Astrocyte (in vitro differentiated cells and primary cell): ENCODE measurements around the gene SLC27A3. TPM values are rescaled to one million over a fixed set of nuclear protein-coding genes. Genes with fewer than 3 reads are reported as not detected.

ENCODE experiments used
- DNase-seq: peaks from one replicate; pipeline ENCODE4 v3.0.0-alpha.2; 2010; ENCODE audit warnings: low read depth
- FAIRE-seq: peaks from 2 replicates; lab custom pipeline; 2011; peaks lifted over from hg19 to GRCh38; lab: Jason Lieb, UNC
- H2AFZ ChIP-seq: 2 replicates; pipeline ENCODE4 v1.6.0; 2012; ENCODE audit warnings: low read depth, low read length, inconsistent platforms
- H3K27ac ChIP-seq: 2 replicates; pipeline ENCODE4 v1.5.1; 2011; ENCODE audit warnings: low read depth, low read length, inconsistent platforms
- H3K27me3 ChIP-seq: 2 replicates; pipeline ENCODE4 v1.6.0; 2011; ENCODE audit warnings: low read length, inconsistent platforms; ENCODE audit not compliant: insufficient read depth
- H3K36me3 ChIP-seq: 2 replicates; pipeline ENCODE4 v1.5.1; 2011; ENCODE audit warnings: low read length, inconsistent platforms; ENCODE audit not compliant: insufficient read depth
- H3K4me1 ChIP-seq: 2 replicates; pipeline ENCODE4 v1.5.1; 2011; ENCODE audit warnings: low read length, inconsistent platforms; ENCODE audit not compliant: insufficient read depth
- H3K4me2 ChIP-seq: 2 replicates; pipeline ENCODE4 v1.6.0; 2012; ENCODE audit warnings: low read length, inconsistent platforms
- H3K4me3 ChIP-seq: 2 replicates; pipeline ENCODE4 v1.5.1; 2011; ENCODE audit warnings: low read depth, mild to moderate bottlenecking, low read length, inconsistent platforms; ENCODE audit not compliant: insufficient read depth
- H3K79me2 ChIP-seq: 2 replicates; pipeline ENCODE4 v1.6.0; 2012; ENCODE audit warnings: mild to moderate bottlenecking, low read length, inconsistent platforms; ENCODE audit not compliant: insufficient read depth
- H3K9ac ChIP-seq: 2 replicates; pipeline ENCODE4 v1.6.0; 2012; ENCODE audit warnings: mild to moderate bottlenecking, low read length, inconsistent platforms
- H3K9me3 ChIP-seq: 2 replicates; pipeline ENCODE4 v1.5.1; 2012; ENCODE audit warnings: low read depth, mild to moderate bottlenecking, low read length, inconsistent platforms; ENCODE audit not compliant: insufficient read depth
- H4K20me1 ChIP-seq: 2 replicates; pipeline ENCODE4 v1.6.0; 2012; ENCODE audit warnings: low read length, inconsistent platforms; ENCODE audit not compliant: insufficient read depth
- H3K27ac Mint-ChIP-seq: one replicate; pipeline ENCODE4 v1.8.0; 2021; ENCODE audit warnings: mild to moderate bottlenecking, mixed read lengths; ENCODE audit not compliant: unreplicated experiment
- H3K27me3 Mint-ChIP-seq: one replicate; pipeline ENCODE4 v1.8.0; 2021; ENCODE audit warnings: low read depth, mixed read lengths; ENCODE audit not compliant: unreplicated experiment
- H3K36me3 Mint-ChIP-seq: one replicate; pipeline ENCODE4 v1.8.0; 2021; ENCODE audit warnings: low read depth, mixed read lengths; ENCODE audit not compliant: unreplicated experiment
- H3K4me1 Mint-ChIP-seq: one replicate; pipeline ENCODE4 v1.8.0; 2021; ENCODE audit warnings: low read depth, mixed read lengths; ENCODE audit not compliant: unreplicated experiment
- H3K4me3 Mint-ChIP-seq: one replicate; pipeline ENCODE4 v1.8.0; 2021; ENCODE audit warnings: mild to moderate bottlenecking, moderate library complexity, mixed read lengths; ENCODE audit not compliant: unreplicated experiment
- H3K9me3 Mint-ChIP-seq: one replicate; pipeline ENCODE4 v1.8.0; 2021; ENCODE audit warnings: mild to moderate bottlenecking, mixed read lengths; ENCODE audit not compliant: unreplicated experiment
- EZH2 ChIP-seq: IDR thresholded peaks from 2 replicates; pipeline ENCODE4 v1.6.1; 2012; ENCODE audit warnings: mild to moderate bottlenecking, low read length, inconsistent platforms; ENCODE audit not compliant: insufficient read depth
- total RNA-seq: library from RNA; stranded (reverse); gene quantifications from 2 replicates; pipeline ENCODE4 v1.2.1, GENCODE V29; 2021
- TF ChIP-seq, protein P1 (sequence below): IDR thresholded peaks from 2 replicates; pipeline ENCODE4 v1.5.1; 2011; ENCODE audit warnings: low read depth, mild to moderate bottlenecking, inconsistent platforms, low read length, moderate library complexity; ENCODE audit not compliant: insufficient read depth

SLC27A3 gene
- total RNA-seq, 1 donor from 2014 or later = 5.9 TPM

DNA sequence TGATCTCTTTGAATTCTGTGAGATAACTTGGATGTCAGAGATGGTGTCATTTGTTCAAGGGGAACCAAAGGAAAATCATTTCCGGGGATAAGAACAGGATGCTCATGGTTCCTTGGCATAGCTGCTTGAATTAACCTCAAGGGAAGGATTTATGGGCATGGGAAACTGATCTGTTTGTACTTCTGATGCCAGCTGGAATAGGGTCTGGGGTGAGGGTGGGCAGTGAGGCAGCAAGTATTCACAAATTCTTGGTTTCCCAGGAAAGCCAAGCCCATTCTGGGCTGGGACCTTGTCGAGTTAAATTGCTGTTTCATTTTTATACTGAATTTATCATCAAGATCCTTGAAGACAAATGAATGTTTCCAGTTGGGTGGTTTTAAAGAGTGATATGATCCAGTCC lies 33.2 kb upstream of the SLC27A3 start:
- Histone ChIP-seq H2AFZ (no peak overlapping the region), H3K36me3 (peaks cover 25% of the 10 kb centered on the region), H3K4me2 (no peak overlapping the region), H3K9me3 (no peaks in the 10 kb centered on the region), H3K4me1 (peaks cover 7% of the 10 kb centered on the region), H3K79me2 (no peaks in the 10 kb centered on the region), H4K20me1 (peaks cover 19% of the 10 kb centered on the region), H3K27ac (no peak overlapping the region), H3K4me3 (no peak overlapping the region), H3K27me3 (no peaks in the 10 kb centered on the region), H3K9ac (no peak overlapping the region)
- H3K4me1 Mint-ChIP-seq = peaks cover 12% of the 10 kb centered on the region
- DNase-seq = no peak
- TF ChIP-seq, protein P1, sequence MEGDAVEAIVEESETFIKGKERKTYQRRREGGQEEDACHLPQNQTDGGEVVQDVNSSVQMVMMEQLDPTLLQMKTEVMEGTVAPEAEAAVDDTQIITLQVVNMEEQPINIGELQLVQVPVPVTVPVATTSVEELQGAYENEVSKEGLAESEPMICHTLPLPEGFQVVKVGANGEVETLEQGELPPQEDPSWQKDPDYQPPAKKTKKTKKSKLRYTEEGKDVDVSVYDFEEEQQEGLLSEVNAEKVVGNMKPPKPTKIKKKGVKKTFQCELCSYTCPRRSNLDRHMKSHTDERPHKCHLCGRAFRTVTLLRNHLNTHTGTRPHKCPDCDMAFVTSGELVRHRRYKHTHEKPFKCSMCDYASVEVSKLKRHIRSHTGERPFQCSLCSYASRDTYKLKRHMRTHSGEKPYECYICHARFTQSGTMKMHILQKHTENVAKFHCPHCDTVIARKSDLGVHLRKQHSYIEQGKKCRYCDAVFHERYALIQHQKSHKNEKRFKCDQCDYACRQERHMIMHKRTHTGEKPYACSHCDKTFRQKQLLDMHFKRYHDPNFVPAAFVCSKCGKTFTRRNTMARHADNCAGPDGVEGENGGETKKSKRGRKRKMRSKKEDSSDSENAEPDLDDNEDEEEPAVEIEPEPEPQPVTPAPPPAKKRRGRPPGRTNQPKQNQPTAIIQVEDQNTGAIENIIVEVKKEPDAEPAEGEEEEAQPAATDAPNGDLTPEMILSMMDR = no peak
- no peak for TF ChIP-seq EZH2
- no peaks in the 10 kb centered on the region for H3K27me3 Mint-ChIP-seq
- FAIRE-seq = no peak
- H3K36me3 Mint-ChIP-seq = peaks cover 24% of the 10 kb centered on the region
- no peak overlapping the region for H3K4me3 Mint-ChIP-seq
- no peaks in the 10 kb centered on the region for H3K9me3 Mint-ChIP-seq
- no peak overlapping the region for H3K27ac Mint-ChIP-seq

DNA sequence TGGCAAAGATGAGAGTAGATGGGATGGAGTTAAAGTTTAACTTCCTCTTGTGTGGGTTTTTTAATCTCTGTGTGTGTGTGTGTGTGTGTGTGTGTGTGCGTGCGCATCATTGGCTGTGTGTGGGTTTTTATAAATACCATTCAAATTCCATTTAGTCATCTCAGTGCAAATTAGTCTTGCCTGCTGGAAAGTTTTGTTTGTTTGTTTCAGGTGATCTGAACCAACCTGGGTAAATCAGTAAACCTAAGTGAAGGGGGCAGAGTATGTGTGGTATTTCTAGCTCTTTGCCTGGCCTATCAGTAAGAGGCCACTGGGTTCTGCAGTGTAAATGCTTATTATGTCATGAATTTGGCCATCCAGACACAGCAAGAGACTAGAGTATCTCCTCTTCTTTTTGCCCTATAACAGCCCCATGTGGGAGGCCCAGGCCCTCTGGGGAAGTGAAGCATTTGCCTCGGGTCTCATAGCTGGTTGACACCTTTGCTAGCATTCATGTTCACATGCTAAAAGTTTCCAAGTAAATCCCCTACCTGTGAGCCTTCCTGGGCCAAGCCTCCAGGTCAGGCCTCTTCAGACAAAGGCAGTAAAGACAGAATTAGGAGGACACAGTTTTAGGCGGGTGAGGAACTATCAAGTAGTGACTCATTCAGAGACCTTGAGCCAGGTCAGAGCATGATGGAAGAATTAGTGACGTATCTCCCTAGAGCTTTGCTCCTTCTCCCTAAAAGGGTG lies 32.6 kb upstream of the SLC27A3 start:
- Mint-ChIP-seq H3K4me1 (peaks cover 12% of the 10 kb centered on the region), H3K36me3 (peaks cover 24% of the 10 kb centered on the region), H3K9me3 (no peaks in the 10 kb centered on the region), H3K27ac (no peak overlapping the region), H3K27me3 (no peaks in the 10 kb centered on the region), H3K4me3 (no peak overlapping the region)
- peaks cover 31% of the 10 kb centered on the region for H3K36me3 ChIP-seq
- peak; percentile 89 for DNase-seq
- H3K4me2 ChIP-seq = peak overlapping the region; percentile 17
- H3K9me3 ChIP-seq = no peaks in the 10 kb centered on the region
- no peak overlapping the region for H3K9ac ChIP-seq
- H2AFZ ChIP-seq = no peak overlapping the region
- FAIRE-seq = no peak
- no peak overlapping the region for H3K4me3 ChIP-seq
- no peaks in the 10 kb centered on the region for H3K79me2 ChIP-seq
- peaks cover 7% of the 10 kb centered on the region for H3K4me1 ChIP-seq
- no peak for TF ChIP-seq EZH2
- TF ChIP-seq, protein P1 = no peak
- no peaks in the 10 kb centered on the region for H3K27me3 ChIP-seq
- no peak overlapping the region for H3K27ac ChIP-seq
- H4K20me1 ChIP-seq = peaks cover 19% of the 10 kb centered on the region

- H3K4me1 ChIP-seq = peaks cover 7% of the 10 kb centered on the region
- H3K9me3 ChIP-seq = no peaks in the 10 kb centered on the region
- Mint-ChIP-seq H3K36me3 (peaks cover 23% of the 10 kb centered on the region), H3K27ac (no peak overlapping the region), H3K4me3 (no peak overlapping the region), H3K9me3 (no peaks in the 10 kb centered on the region), H3K27me3 (no peaks in the 10 kb centered on the region), H3K4me1 (peaks cover 12% of the 10 kb centered on the region)
- peaks cover 51% of the 10 kb centered on the region for H3K36me3 ChIP-seq
- no peaks in the 10 kb centered on the region for H3K79me2 ChIP-seq
- no peak for TF ChIP-seq EZH2
- TF ChIP-seq, protein P1 = no peak
- no peak overlapping the region for H2AFZ ChIP-seq
- DNase-seq (no peak), FAIRE-seq (no peak)
- H3K4me2 ChIP-seq = no peak overlapping the region
- no peaks in the 10 kb centered on the region for H3K27me3 ChIP-seq
- H3K4me3 ChIP-seq = no peak overlapping the region
- H3K27ac ChIP-seq = no peak overlapping the region
- no peak overlapping the region for H3K9ac ChIP-seq
- H4K20me1 ChIP-seq = peaks cover 19% of the 10 kb centered on the region
Measured at GRCh38 chr1:153745417-153745816, 29.8 kb upstream of the SLC27A3 start.
